Osteocyte (in vitro differentiated cells): ENCODE measurements around the gene DOCK8. TPM values are rescaled to one million over a fixed set of nuclear protein-coding genes. Genes with fewer than 3 reads are reported as not detected.

ENCODE experiments used
- DNase-seq: peaks from one replicate; pipeline ENCODE4 v3.0.0; 2021; ENCODE audit warnings: mixed read lengths; ENCODE audit not compliant: unreplicated experiment; ENCODE audit errors: extremely low spot score
- H3K27ac Mint-ChIP-seq: one replicate; pipeline ENCODE4 v1.8.0; 2021; ENCODE audit warnings: mild to moderate bottlenecking, mixed read lengths; ENCODE audit not compliant: unreplicated experiment
- H3K27me3 Mint-ChIP-seq: one replicate; pipeline ENCODE4 v1.8.0; 2021; ENCODE audit warnings: mixed read lengths; ENCODE audit not compliant: unreplicated experiment
- H3K36me3 Mint-ChIP-seq: one replicate; pipeline ENCODE4 v1.8.0; 2021; ENCODE audit warnings: mixed read lengths; ENCODE audit not compliant: unreplicated experiment
- H3K4me1 Mint-ChIP-seq: one replicate; pipeline ENCODE4 v1.8.0; 2021; ENCODE audit warnings: mixed read lengths; ENCODE audit not compliant: unreplicated experiment
- H3K4me3 Mint-ChIP-seq: one replicate; pipeline ENCODE4 v1.8.0; 2021; ENCODE audit warnings: mild to moderate bottlenecking, moderate library complexity, mixed read lengths; ENCODE audit not compliant: unreplicated experiment
- H3K9me3 Mint-ChIP-seq: one replicate; pipeline ENCODE4 v1.8.0; 2021; ENCODE audit warnings: mixed read lengths; ENCODE audit not compliant: unreplicated experiment
- total RNA-seq: library from RNA; stranded (reverse); gene quantifications from 2 replicates; pipeline ENCODE4 v1.2.1, GENCODE V29; 2021
- TF ChIP-seq, protein P1 (sequence below): fragments of 200-600 bp; sonication (generic); IDR thresholded peaks from 2 replicates; pipeline ENCODE4 v1.5.0; 2021; ENCODE audit warnings: antibody characterized with exemption, mild to moderate bottlenecking, moderate library complexity

The DOCK8 gene
- total RNA-seq, 1 donor from 2014 or later = not detected

DNA sequence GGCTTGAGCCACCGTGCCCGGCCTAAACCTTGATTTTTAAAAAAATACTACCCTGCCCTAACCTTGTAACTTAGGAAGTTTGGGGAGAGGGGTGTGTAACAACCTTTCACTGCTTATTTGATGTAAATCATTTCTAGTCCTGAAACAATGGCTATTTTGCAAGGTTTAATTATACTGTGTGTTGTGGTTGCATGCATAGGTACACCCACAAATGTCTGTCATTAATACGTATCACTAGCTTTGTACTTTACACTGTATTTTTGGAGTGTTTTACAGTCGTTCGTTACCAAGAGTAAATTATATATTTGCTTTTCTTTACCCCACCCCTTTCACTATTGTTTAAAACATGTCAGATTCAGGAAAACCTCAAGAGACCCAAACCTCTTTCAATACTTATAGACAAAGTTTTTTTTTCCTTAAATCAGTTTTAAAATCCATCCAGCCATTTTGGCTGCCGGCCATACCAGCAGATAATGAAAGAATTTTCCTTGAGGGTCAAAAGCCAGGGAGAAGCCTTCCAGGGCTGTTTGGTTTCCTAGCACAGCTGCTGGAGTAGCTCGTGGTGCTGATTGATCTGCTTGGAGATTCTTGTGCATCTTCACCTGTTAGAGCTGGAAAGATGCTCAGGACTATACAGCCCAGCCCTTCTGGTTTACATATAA is 50.7 kb downstream of the DOCK8 start:
- H3K9me3 Mint-ChIP-seq = no peaks in the 10 kb centered on the region
- H3K27ac Mint-ChIP-seq = no peak overlapping the region
- TF ChIP-seq, protein P1, sequence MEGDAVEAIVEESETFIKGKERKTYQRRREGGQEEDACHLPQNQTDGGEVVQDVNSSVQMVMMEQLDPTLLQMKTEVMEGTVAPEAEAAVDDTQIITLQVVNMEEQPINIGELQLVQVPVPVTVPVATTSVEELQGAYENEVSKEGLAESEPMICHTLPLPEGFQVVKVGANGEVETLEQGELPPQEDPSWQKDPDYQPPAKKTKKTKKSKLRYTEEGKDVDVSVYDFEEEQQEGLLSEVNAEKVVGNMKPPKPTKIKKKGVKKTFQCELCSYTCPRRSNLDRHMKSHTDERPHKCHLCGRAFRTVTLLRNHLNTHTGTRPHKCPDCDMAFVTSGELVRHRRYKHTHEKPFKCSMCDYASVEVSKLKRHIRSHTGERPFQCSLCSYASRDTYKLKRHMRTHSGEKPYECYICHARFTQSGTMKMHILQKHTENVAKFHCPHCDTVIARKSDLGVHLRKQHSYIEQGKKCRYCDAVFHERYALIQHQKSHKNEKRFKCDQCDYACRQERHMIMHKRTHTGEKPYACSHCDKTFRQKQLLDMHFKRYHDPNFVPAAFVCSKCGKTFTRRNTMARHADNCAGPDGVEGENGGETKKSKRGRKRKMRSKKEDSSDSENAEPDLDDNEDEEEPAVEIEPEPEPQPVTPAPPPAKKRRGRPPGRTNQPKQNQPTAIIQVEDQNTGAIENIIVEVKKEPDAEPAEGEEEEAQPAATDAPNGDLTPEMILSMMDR = no peak
- no peaks in the 10 kb centered on the region for H3K36me3 Mint-ChIP-seq
- peaks cover 4% of the 10 kb centered on the region for H3K27me3 Mint-ChIP-seq
- no peak overlapping the region for H3K4me3 Mint-ChIP-seq
- DNase-seq = no peak
- H3K4me1 Mint-ChIP-seq = no peaks in the 10 kb centered on the region

DNA sequence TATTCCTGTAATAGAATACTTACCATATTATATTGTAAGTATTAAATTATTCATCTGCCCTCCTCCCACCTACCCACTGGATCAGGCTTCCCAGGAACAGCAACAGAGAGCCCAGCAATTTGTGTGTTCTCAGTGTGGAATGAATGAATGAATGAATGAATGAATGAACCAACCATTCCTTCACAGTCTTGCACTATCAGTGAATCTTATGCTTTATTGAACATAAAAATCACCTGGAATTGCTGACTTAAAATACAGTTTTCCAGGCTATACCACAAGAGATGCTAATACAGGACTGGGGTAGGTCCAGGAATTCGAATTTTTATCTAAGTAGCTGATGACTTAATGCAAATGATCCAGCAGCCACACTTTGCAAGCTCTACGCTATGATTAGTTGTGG is 51.6 kb downstream of the DOCK8 start:
- H3K36me3 Mint-ChIP-seq = no peaks in the 10 kb centered on the region
- H3K4me1 Mint-ChIP-seq = no peaks in the 10 kb centered on the region

DNA sequence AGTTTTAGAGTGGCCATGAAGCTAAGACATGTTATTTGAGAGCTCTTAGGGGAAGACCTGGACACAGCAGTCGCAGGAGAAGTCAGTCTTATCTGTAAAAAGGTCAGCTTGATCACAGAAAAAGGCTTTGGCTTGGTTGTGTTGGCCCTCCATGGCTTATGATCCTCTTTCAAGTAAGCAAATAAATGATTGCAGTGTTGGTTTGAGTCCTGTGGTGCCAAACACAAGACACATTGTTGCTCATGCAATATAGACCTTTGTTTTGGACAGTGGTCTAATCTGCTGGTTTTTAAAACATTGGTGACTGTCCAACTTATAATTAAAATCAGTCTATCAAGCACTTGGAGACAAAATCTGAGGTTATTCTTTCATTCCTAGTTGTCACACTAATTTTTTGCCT is 54.0 kb downstream of the DOCK8 start:
- DNase-seq = no peak
- no peaks in the 10 kb centered on the region for H3K4me1 Mint-ChIP-seq
- H3K27ac Mint-ChIP-seq = no peak overlapping the region
- H3K9me3 Mint-ChIP-seq = no peaks in the 10 kb centered on the region
- TF ChIP-seq, protein P1 = no peak
- no peak overlapping the region for H3K4me3 Mint-ChIP-seq
- H3K27me3 Mint-ChIP-seq = no peaks in the 10 kb centered on the region
- no peaks in the 10 kb centered on the region for H3K36me3 Mint-ChIP-seq

More for the DNA sequence above, 51.6 kb downstream of the DOCK8 start:
- TF ChIP-seq, protein P1 = no peak
- H3K27me3 Mint-ChIP-seq = peaks cover 4% of the 10 kb centered on the region
- H3K9me3 Mint-ChIP-seq = no peaks in the 10 kb centered on the region
- no peak overlapping the region for H3K4me3 Mint-ChIP-seq
- H3K27ac Mint-ChIP-seq = no peak overlapping the region
- DNase-seq = no peak

DNA sequence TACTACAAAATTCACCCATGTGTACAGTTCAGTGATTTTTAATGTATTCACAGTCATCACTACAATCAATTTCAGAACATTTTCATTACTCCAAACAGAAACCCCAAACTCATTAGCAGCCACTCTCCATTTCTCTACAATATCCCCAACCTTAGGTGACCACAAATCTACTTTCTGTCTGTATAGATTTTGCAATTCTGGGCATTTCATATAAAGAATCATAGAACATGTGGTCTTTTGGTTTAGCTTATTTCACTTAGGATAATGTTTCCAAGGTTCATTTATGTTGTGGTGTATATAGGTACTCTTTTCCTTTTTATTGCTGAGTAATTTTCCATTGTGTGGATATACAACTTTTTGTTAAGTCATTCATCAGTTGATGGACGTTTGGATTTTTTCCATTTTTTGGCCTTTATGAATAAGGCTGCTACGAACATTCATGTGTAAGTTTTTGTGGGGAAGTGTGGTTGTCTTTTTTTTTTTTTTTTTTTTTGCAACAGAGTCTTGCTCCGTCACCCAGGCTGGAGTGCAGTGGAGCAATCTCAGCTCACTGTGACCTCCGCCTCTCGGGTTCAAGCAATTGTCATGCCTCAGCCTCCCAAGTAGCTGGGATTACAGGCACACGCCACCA is 54.5 kb downstream of the DOCK8 start:
- DNase-seq = no peak
- Mint-ChIP-seq H3K4me1 (no peaks in the 10 kb centered on the region), H3K27me3 (no peaks in the 10 kb centered on the region), H3K36me3 (no peaks in the 10 kb centered on the region), H3K27ac (no peak overlapping the region), H3K9me3 (no peaks in the 10 kb centered on the region), H3K4me3 (no peak overlapping the region)
- TF ChIP-seq, protein P1 = no peak

DNA sequence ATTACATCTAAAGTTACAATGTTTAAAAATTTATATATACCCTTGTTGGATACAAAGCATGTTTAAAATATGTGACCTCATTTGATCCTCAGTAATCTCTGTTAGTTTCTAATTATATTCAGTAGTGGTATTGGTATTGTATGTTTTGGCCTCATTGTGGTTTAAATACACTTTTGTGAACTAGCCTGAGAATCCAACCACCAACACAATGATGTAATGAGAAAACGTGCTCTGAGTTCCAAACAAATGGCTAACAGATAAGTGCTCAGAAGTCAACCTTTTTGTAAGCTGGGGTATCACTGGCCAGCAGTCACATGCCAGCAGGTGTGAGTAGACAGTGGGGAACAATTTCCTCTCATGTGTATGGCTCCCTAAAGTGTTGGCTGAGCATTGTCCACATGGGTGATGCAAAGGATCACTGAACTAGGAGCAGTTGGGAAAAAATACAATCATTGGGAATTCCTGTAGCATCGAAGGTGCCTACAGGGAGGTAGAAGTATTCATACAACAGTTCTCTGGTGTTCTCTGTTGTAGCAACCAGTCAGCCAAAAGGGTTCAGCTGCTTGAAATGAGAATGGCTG is 56.1 kb downstream of the DOCK8 start:
- no peak overlapping the region for H3K27ac Mint-ChIP-seq
- TF ChIP-seq, protein P1 = no peak
- no peak for DNase-seq
- no peaks in the 10 kb centered on the region for H3K36me3 Mint-ChIP-seq
- no peaks in the 10 kb centered on the region for H3K9me3 Mint-ChIP-seq
- no peak overlapping the region for H3K4me3 Mint-ChIP-seq
- H3K27me3 Mint-ChIP-seq = no peaks in the 10 kb centered on the region
- no peaks in the 10 kb centered on the region for H3K4me1 Mint-ChIP-seq
